Neural progenitor cell (in vitro differentiated cells): ENCODE data around the gene TRMT1. TPM values are rescaled to one million over a fixed set of nuclear protein-coding genes. Genes with fewer than 3 reads are reported as not detected.

ENCODE experiments used
- DNase-seq: peaks from one replicate; pipeline ENCODE4 v3.0.0-alpha.2; 2016; ENCODE audit warnings: low spot score
- H2AFZ ChIP-seq: fragments of 200-600 bp; sonication (generic); replicated peaks from 2 replicates; pipeline ENCODE4 v1.6.1; 2016; ENCODE audit warnings: antibody characterized with exemption
- H3F3A ChIP-seq: fragments of 200-600 bp; sonication (generic); 2 replicates; pipeline ENCODE4 v1.6.1; 2016; ENCODE audit warnings: antibody characterized with exemption, low read depth
- H3K27ac ChIP-seq: fragments of 200-600 bp; sonication (generic); 2 replicates; pipeline ENCODE4 v1.5.1; 2016; ENCODE audit warnings: mild to moderate bottlenecking
- H3K27me3 ChIP-seq: fragments of 200-600 bp; sonication (generic); 2 replicates; pipeline ENCODE4 v1.6.1; 2016; ENCODE audit warnings: mild to moderate bottlenecking, moderate library complexity
- H3K36me3 ChIP-seq: fragments of 200-600 bp; sonication (generic); 2 replicates; pipeline ENCODE4 v1.5.1; 2016
- H3K4me1 ChIP-seq: fragments of 200-600 bp; sonication (generic); 2 replicates; pipeline ENCODE4 v1.6.1; 2016; ENCODE audit warnings: mixed run types
- H3K4me2 ChIP-seq: fragments of 200-600 bp; sonication (generic); 2 replicates; pipeline ENCODE4 v1.6.1; 2016
- H3K4me3 ChIP-seq: fragments of 200-600 bp; sonication (generic); 2 replicates; pipeline ENCODE4 v1.5.1; 2016
- H3K79me2 ChIP-seq: fragments of 200-600 bp; sonication (generic); 2 replicates; pipeline ENCODE4 v1.6.1; 2016; ENCODE audit warnings: low read depth
- H3K9ac ChIP-seq: fragments of 200-600 bp; sonication (generic); 2 replicates; pipeline ENCODE4 v1.6.1; 2016
- H3K9me3 ChIP-seq: fragments of 200-600 bp; sonication (generic); 2 replicates; pipeline ENCODE4 v1.5.1; 2016; ENCODE audit warnings: low read depth
- H4K20me1 ChIP-seq: fragments of 200-600 bp; sonication (generic); 2 replicates; pipeline ENCODE4 v1.6.1; 2016; ENCODE audit warnings: low read depth
- H3K27ac Mint-ChIP-seq: 3 replicates; pipeline ENCODE4 v1.8.0; 2021; ENCODE audit warnings: mixed read lengths
- H3K27me3 Mint-ChIP-seq: 2 replicates; pipeline ENCODE4 v1.8.0; 2022; ENCODE audit warnings: low read depth, mild to moderate bottlenecking, inconsistent platforms, moderate library complexity, mixed read lengths; ENCODE audit not compliant: insufficient read depth
- H3K36me3 Mint-ChIP-seq: 3 replicates; pipeline ENCODE4 v1.8.0; 2021; ENCODE audit warnings: mixed read lengths
- H3K4me1 Mint-ChIP-seq: 3 replicates; pipeline ENCODE4 v1.8.0; 2021; ENCODE audit warnings: mixed read lengths
- H3K4me3 Mint-ChIP-seq: 3 replicates; pipeline ENCODE4 v1.8.0; 2021; ENCODE audit warnings: mild to moderate bottlenecking, moderate library complexity, mixed read lengths
- H3K9me3 Mint-ChIP-seq: 3 replicates; pipeline ENCODE4 v1.8.0; 2020; ENCODE audit warnings: mixed read lengths
- EZH2 ChIP-seq: fragments of 200-600 bp; sonication (generic); IDR thresholded peaks from 2 replicates; pipeline ENCODE4 v1.6.1; 2017; ENCODE audit warnings: antibody characterized with exemption, mild to moderate bottlenecking, moderate library complexity
- EZH2phosphoT487 ChIP-seq: fragments of 200-600 bp; sonication (generic); IDR thresholded peaks from 2 replicates; pipeline ENCODE4 v1.6.1; 2017; ENCODE audit warnings: antibody characterized with exemption
- total RNA-seq: library from RNA; depleted of rRNA; stranded (reverse); fragments of >200 nt; gene quantifications from 2 replicates; pipeline ENCODE4 v1.2.3, GENCODE V29; 2015; ENCODE audit warnings: low replicate concordance
- TF ChIP-seq, protein P1 (sequence below): fragments of 200-600 bp; sonication (generic); IDR thresholded peaks from 2 replicates; pipeline ENCODE4 v1.5.1; 2017; ENCODE audit warnings: antibody characterized with exemption, mild to moderate bottlenecking

The TRMT1 gene
- total RNA-seq, 1 donor from 2014 or later = 30.2 TPM

DNA sequence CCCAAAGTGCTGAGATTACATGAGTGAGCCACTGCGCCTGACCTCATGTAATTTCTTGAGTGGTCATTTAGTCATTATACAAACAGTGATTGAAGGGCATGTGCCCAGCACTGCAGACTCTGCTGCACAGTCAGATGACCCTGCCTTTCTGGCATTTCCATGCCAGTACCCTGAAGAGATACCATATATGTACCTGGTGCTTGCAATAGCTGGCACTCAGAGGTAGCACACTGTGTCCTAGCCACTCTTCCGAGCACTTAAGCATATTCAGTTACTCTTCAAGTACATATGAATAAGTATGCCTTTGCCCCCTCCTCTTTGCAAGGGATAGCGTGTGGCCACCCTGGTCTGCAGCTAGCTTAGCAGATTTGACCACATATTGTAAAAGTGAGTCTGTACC, 18.1 kb upstream of the TRMT1 start:
- H3K4me1 Mint-ChIP-seq = no peaks in the 10 kb centered on the region
- Histone ChIP-seq H3F3A (no peaks in the 10 kb centered on the region), H3K4me2 (no peak overlapping the region), H3K9me3 (no peaks in the 10 kb centered on the region), H3K36me3 (no peaks in the 10 kb centered on the region), H2AFZ (no peak overlapping the region), H3K79me2 (peaks cover 55% of the 10 kb centered on the region), H3K27ac (no peak overlapping the region), H3K4me3 (no peak overlapping the region), H3K4me1 (no peaks in the 10 kb centered on the region), H4K20me1 (peaks cover 84% of the 10 kb centered on the region), H3K9ac (no peak overlapping the region), H3K27me3 (no peaks in the 10 kb centered on the region)
- DNase-seq = no peak
- H3K27ac Mint-ChIP-seq = no peak overlapping the region
- no peak overlapping the region for H3K4me3 Mint-ChIP-seq
- TF ChIP-seq EZH2 (no peak), EZH2phosphoT487 (no peak)
- H3K36me3 Mint-ChIP-seq = peaks cover 9% of the 10 kb centered on the region
- no peaks in the 10 kb centered on the region for H3K9me3 Mint-ChIP-seq
- peaks cover 5% of the 10 kb centered on the region for H3K27me3 Mint-ChIP-seq

DNA sequence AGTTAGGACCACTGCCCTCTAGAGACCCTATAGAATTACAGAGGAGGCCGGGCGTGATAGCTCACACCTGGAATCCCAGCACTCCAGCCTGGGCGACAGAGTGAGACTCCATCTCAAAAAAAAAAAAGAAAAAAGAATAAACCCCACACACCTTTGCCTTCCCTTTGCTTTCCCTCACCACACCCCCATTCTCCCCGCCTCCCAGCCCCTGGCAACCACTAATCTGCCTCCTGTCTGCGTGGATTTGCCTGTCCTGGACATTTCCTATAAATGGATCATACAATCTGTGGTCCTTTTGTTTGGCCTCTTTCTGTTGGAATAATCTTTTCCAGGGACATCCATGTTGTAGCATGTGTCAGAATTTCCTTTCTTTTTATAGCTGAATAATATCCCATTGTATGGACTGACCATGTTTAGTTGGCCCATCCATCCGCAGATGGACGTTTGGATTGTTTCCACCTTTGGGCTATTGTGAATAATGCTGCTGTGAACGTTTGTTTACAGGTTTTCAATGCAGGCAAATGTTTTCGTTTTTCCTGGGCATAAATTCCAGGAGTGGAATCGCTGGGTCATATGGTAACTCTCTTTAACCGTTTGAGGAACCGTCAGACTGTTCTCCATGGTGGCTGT, 16.8 kb upstream of the TRMT1 start:
- H3K4me3 ChIP-seq = no peak overlapping the region
- no peak overlapping the region for H3K9ac ChIP-seq
- no peaks in the 10 kb centered on the region for H3K27me3 ChIP-seq
- peaks cover 6% of the 10 kb centered on the region for H3K4me1 Mint-ChIP-seq
- peaks cover 90% of the 10 kb centered on the region for H4K20me1 ChIP-seq
- H3K4me2 ChIP-seq = no peak overlapping the region
- H3K36me3 Mint-ChIP-seq = peaks cover 9% of the 10 kb centered on the region
- H3K4me1 ChIP-seq = no peaks in the 10 kb centered on the region
- H3K27ac Mint-ChIP-seq = no peak overlapping the region
- TF ChIP-seq EZH2phosphoT487 (no peak), EZH2 (no peak)
- TF ChIP-seq, protein P1, sequence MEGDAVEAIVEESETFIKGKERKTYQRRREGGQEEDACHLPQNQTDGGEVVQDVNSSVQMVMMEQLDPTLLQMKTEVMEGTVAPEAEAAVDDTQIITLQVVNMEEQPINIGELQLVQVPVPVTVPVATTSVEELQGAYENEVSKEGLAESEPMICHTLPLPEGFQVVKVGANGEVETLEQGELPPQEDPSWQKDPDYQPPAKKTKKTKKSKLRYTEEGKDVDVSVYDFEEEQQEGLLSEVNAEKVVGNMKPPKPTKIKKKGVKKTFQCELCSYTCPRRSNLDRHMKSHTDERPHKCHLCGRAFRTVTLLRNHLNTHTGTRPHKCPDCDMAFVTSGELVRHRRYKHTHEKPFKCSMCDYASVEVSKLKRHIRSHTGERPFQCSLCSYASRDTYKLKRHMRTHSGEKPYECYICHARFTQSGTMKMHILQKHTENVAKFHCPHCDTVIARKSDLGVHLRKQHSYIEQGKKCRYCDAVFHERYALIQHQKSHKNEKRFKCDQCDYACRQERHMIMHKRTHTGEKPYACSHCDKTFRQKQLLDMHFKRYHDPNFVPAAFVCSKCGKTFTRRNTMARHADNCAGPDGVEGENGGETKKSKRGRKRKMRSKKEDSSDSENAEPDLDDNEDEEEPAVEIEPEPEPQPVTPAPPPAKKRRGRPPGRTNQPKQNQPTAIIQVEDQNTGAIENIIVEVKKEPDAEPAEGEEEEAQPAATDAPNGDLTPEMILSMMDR = no peak
- H3K36me3 ChIP-seq = no peaks in the 10 kb centered on the region
- H3F3A ChIP-seq = no peaks in the 10 kb centered on the region
- no peak overlapping the region for H3K27ac ChIP-seq
- H3K27me3 Mint-ChIP-seq = peaks cover 5% of the 10 kb centered on the region
- no peak for DNase-seq
- no peaks in the 10 kb centered on the region for H3K9me3 Mint-ChIP-seq
- no peak overlapping the region for H3K4me3 Mint-ChIP-seq
- peaks cover 68% of the 10 kb centered on the region for H3K79me2 ChIP-seq
- H3K9me3 ChIP-seq = no peaks in the 10 kb centered on the region
- H2AFZ ChIP-seq = no peak overlapping the region

DNA sequence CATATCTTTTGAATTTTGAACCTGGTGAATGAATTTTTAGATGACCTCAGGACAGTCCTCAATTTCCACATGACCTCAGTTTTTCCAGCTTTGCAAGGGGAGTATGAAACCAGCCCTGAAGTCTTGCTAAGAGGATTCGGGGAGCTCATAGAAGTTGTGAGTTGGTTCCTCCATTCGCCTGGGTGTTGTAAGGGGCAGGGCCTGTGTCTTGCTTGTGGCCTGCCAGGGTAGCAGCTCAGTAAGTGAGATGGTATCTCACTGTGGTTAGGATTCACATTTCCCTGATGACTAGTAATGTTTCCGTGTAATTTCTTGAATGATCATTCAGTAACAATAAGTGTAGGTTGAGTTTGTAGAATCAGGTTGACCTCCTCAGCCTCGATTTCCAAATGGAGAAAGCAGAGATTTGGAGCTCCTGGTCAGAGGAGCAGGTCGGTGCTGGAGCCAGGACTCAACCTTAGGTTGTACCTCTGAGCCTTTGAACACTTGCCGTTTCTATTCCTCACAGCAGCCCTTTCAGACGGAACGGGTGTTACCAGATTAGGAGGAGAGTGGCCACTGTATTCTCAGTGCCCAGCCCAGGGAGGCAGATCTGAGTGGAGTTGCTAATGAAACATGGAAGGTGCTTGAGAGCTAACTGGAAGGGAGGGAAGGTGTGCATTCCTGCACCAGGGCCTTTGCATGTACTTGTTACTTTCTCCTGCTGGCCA, 16.1 kb upstream of the TRMT1 start:
- Histone ChIP-seq H4K20me1 (peaks cover 96% of the 10 kb centered on the region), H3F3A (no peaks in the 10 kb centered on the region), H3K36me3 (no peaks in the 10 kb centered on the region), H3K27me3 (no peaks in the 10 kb centered on the region), H3K9ac (no peak overlapping the region), H2AFZ (no peak overlapping the region), H3K4me1 (no peaks in the 10 kb centered on the region), H3K27ac (no peak overlapping the region), H3K4me3 (no peak overlapping the region), H3K9me3 (no peaks in the 10 kb centered on the region), H3K4me2 (no peak overlapping the region), H3K79me2 (peaks cover 75% of the 10 kb centered on the region)
- Mint-ChIP-seq H3K27me3 (peaks cover 3% of the 10 kb centered on the region), H3K36me3 (peaks cover 12% of the 10 kb centered on the region), H3K4me3 (no peak overlapping the region), H3K27ac (no peak overlapping the region), H3K9me3 (no peaks in the 10 kb centered on the region), H3K4me1 (peaks cover 13% of the 10 kb centered on the region)
- TF ChIP-seq, protein P1 = no peak
- TF ChIP-seq EZH2 (no peak), EZH2phosphoT487 (no peak)
- DNase-seq = no peak
